GM12878 (cell line): ENCODE measurements around the gene ANHX. TPM values are rescaled to one million over a fixed set of nuclear protein-coding genes. Genes with fewer than 3 reads are reported as not detected.

ENCODE experiments used
- ATAC-seq: fragments of 200-7000 bp; cut with Tn5 transposase; 3 replicates; pipeline ENCODE4 v1.9.1; 2020; ENCODE audit warnings: mild to moderate bottlenecking, moderate library complexity
- BruUV-seq: library from RNA; stranded (reverse); fragments of 400-500 nt; replicated peaks from 2 replicates; lab custom pipeline; 2021; lab: Mats Ljungman, UMichigan
- CTCF ChIA-PET: fragments of 300-600 bp; sonication (Branson Sonifier 250); formaldehyde crosslinking; extraction: SDS; loops from one replicate; lab custom pipeline; 2021; ENCODE audit warnings: inconsistent platforms; lab: Yijun Ruan, JAX
- POLR2A ChIA-PET: fragments of 350-600 bp; formaldehyde crosslinking; extraction: SDS; loops from one replicate; lab custom pipeline; 2021; ENCODE audit warnings: inconsistent platforms; lab: Charles Lee
- RAD21 ChIA-PET: fragments of 300-600 bp; sonication (Branson Sonifier 250); formaldehyde crosslinking; loops from one replicate; lab custom pipeline; 2023; ENCODE audit warnings: antibody characterized with exemption; ENCODE audit not compliant: unreplicated experiment; lab: Charles Lee
- SMC1A ChIA-PET: fragments of 300-600 bp; sonication (Branson Sonifier 250); formaldehyde crosslinking; loops from one replicate; lab custom pipeline; 2023; ENCODE audit not compliant: unreplicated experiment, uncharacterized antibody; lab: Charles Lee
- DNase-seq: peaks from one replicate; pipeline ENCODE4 v3.0.0-alpha.2; 2011; ENCODE audit warnings: low read depth, low spot score
- FAIRE-seq: peaks from 3 replicates; lab custom pipeline; 2011; peaks lifted over from hg19 to GRCh38; lab: Jason Lieb, UNC
- H2AFZ ChIP-seq: 2 replicates; pipeline ENCODE4 v1.6.0; 2011; ENCODE audit warnings: low read depth, low read length, control low read depth; ENCODE audit not compliant: control insufficient read depth
- H3K27ac ChIP-seq: 2 replicates; pipeline ENCODE4 v1.5.1; 2011; ENCODE audit warnings: control low read depth; ENCODE audit not compliant: control insufficient read depth, insufficient read depth
- H3K27me3 ChIP-seq, 2 experiments: replicated peaks in 1 of 2; 2 replicates each; pipeline versions ENCODE4 v1.6.0 to v1.6.1; 2011; ENCODE audit warnings: low read length in 1 of 2; ENCODE audit not compliant: control insufficient read depth in 2 of 2, insufficient read depth in 2 of 2
- H3K36me3 ChIP-seq, 2 experiments: 2 replicates each; pipeline ENCODE4 v1.5.1; 2011; ENCODE audit warnings: low read length in 1 of 2; ENCODE audit not compliant: control insufficient read depth in 2 of 2, insufficient read depth in 2 of 2
- H3K4me1 ChIP-seq: 2 replicates; pipeline ENCODE4 v1.6.1; 2011; ENCODE audit warnings: mild to moderate bottlenecking, low read length, moderate library complexity, mixed read lengths; ENCODE audit not compliant: control insufficient read depth, insufficient read depth
- H3K4me2 ChIP-seq: 2 replicates; pipeline ENCODE4 v1.6.0; 2011; ENCODE audit warnings: control low read depth; ENCODE audit not compliant: control insufficient read depth, insufficient read depth
- H3K4me3 ChIP-seq: fragments of 200-600 bp; sonication (generic); 2 replicates; pipeline ENCODE4 v1.5.1; 2016
- H3K79me2 ChIP-seq: 2 replicates; pipeline ENCODE4 v1.6.0; 2011; ENCODE audit warnings: low read length; ENCODE audit not compliant: control insufficient read depth, insufficient read depth
- H3K9ac ChIP-seq: 2 replicates; pipeline ENCODE4 v1.8.0; 2011; ENCODE audit warnings: low read length, control low read depth, mixed read lengths; ENCODE audit not compliant: control insufficient read depth, insufficient read depth
- H3K9me3 ChIP-seq: replicated peaks from 3 replicates; pipeline ENCODE4 v1.5.1; 2011; ENCODE audit warnings: mild to moderate bottlenecking, low read length; ENCODE audit not compliant: control insufficient read depth, insufficient read depth
- H4K20me1 ChIP-seq: 2 replicates; pipeline ENCODE4 v1.6.0; 2011; ENCODE audit not compliant: control insufficient read depth, insufficient read depth
- BHLHE40 ChIP-seq, 2 experiments: fragments of 450-650 bp in 1 of 2; IDR thresholded peaks; 2 replicates each; pipeline ENCODE4 v1.6.1; 2011 to 2017; ENCODE audit warnings: low read depth in 2 of 2, borderline replicate concordance in 1 of 2, improper control_type of control experiment in 1 of 2, low read length in 1 of 2, mild to moderate bottlenecking in 1 of 2
- E4F1 ChIP-seq: fragments of 450-650 bp; IDR thresholded peaks from 2 replicates; pipeline ENCODE4 v1.6.1; 2018; ENCODE audit warnings: borderline replicate concordance, mild to moderate bottlenecking; ENCODE audit not compliant: partially characterized antibody
- ETV6 ChIP-seq, 2 experiments: fragments of 450-650 bp in 1 of 2; IDR thresholded peaks in 1 of 2; conservative IDR thresholded peaks in 1 of 2; 2 replicates each; pipeline ENCODE4 v1.6.1; 2014; ENCODE audit warnings: antibody characterized with exemption in 1 of 2, borderline replicate concordance in 1 of 2, low read depth in 1 of 2, mild to moderate bottlenecking in 1 of 2, moderate library complexity in 1 of 2
- FOS ChIP-seq: IDR thresholded peaks from 3 replicates; pipeline ENCODE4 v1.6.1; 2011; ENCODE audit warnings: borderline replicate concordance; ENCODE audit not compliant: insufficient read length; ENCODE audit errors: extremely low read depth
- HDAC2 ChIP-seq: fragments of 200-600 bp; sonication (generic); IDR thresholded peaks from 2 replicates; pipeline ENCODE4 v1.6.1; 2017
- HDGF ChIP-seq: fragments of 450-650 bp; IDR thresholded peaks from 2 replicates; pipeline ENCODE4 v1.6.1; 2016; ENCODE audit warnings: antibody characterized with exemption
- IRF4 ChIP-seq: IDR thresholded peaks from 2 replicates; pipeline ENCODE4 v1.6.1; 2011; ENCODE audit warnings: low read depth, low read length
- LARP7 ChIP-seq: fragments of 450-650 bp; IDR thresholded peaks from 2 replicates; pipeline ENCODE4 v1.6.1; 2017; ENCODE audit warnings: mild to moderate bottlenecking
- MYB ChIP-seq: fragments of 150-350 bp; IDR thresholded peaks from 2 replicates; pipeline ENCODE4 v1.6.1; 2014; ENCODE audit warnings: mild to moderate bottlenecking, low read depth, low read length, borderline replicate concordance
- NBN ChIP-seq: fragments of 450-650 bp; IDR thresholded peaks from 2 replicates; pipeline ENCODE4 v1.6.1; 2016
- PML ChIP-seq: IDR thresholded peaks from 2 replicates; pipeline ENCODE4 v1.6.1; 2012; ENCODE audit warnings: low read length, inconsistent platforms
- PRDM15 ChIP-seq: fragments of 450-650 bp; formaldehyde crosslinking; IDR thresholded peaks from 2 replicates; pipeline ENCODE4 v1.4.0; 2020; ENCODE audit warnings: mild to moderate bottlenecking, moderate library complexity
- RAD21 ChIP-seq: IDR thresholded peaks from 2 replicates; pipeline ENCODE4 v1.6.1; 2011; ENCODE audit warnings: mild to moderate bottlenecking, low read depth, low read length, moderate library complexity; ENCODE audit not compliant: insufficient read depth
- RBBP5 ChIP-seq: fragments of 200-600 bp; sonication (generic); conservative IDR thresholded peaks from 2 replicates; pipeline ENCODE4 v1.6.1; 2016
- RCOR1 ChIP-seq: conservative IDR thresholded peaks from 2 replicates; pipeline ENCODE4 v1.6.1; 2012; ENCODE audit warnings: low read depth, low read length, improper control_type of control experiment
- SP1 ChIP-seq: IDR thresholded peaks from one replicate; pipeline ENCODE4 v1.6.1; 2011; ENCODE audit warnings: low read depth, low read length
- STAT1 ChIP-seq: fragments of 450-650 bp; conservative IDR thresholded peaks from 2 replicates; pipeline ENCODE4 v1.6.1; 2014; ENCODE audit warnings: antibody characterized with exemption, mild to moderate bottlenecking
- TAF1 ChIP-seq: IDR thresholded peaks from 2 replicates; pipeline ENCODE4 v1.6.1; 2011; ENCODE audit warnings: mild to moderate bottlenecking, low read depth, low read length, borderline replicate concordance
- TARDBP ChIP-seq: IDR thresholded peaks from 2 replicates; pipeline ENCODE4 v1.6.1; 2016; ENCODE audit warnings: borderline replicate concordance
- ZBED1 ChIP-seq: IDR thresholded peaks from 2 replicates; pipeline ENCODE4 v1.6.1; 2016; ENCODE audit warnings: borderline replicate concordance
- WGBS: methylation state at CpG from one replicate; pipeline ENCODE4 v1.1.6; 2016; ENCODE audit warnings: low lambda C conversion rate; ENCODE audit not compliant: insufficient replicate concordance, insufficient coverage; ENCODE audit errors: missing lambda C conversion rate; 5-methylcytosine and 5-hydroxymethylcytosine counted together
- in situ Hi-C: fragments of 300-500 bp; cut with MboI; formaldehyde crosslinking; loops from 9 replicates; pipeline ENCODE4 v1.14.3; 2018; ENCODE audit warnings: mixed read lengths
- intact Hi-C: fragments of 100-400 bp; cut with micrococcal nuclease; formaldehyde crosslinking; loops from one replicate; pipeline ENCODE4 v1.14.2; 2022; ENCODE audit not compliant: unreplicated experiment
- polyA plus RNA-seq, 11 experiments: library from polyadenylated mRNA; depleted of rRNA in 4 of 11; unstranded in 6 of 11; stranded (reverse) in 5 of 11; fragments of >200 nt; fragmentation: Nextera tagmentation in 4 of 11; fragmentation: Illumina TruSeq in 1 of 11; extraction: Ambion mirVana in 4 of 11; extraction: Trizol in 1 of 11; gene quantifications; 1 replicate in 1 of 11; 2 replicates in 10 of 11; pipeline versions ENCODE4 v1.2.1 to v1.2.3, GENCODE V29; 2011 to 2016; ENCODE audit warnings: inconsistent platforms in 2 of 11, missing spikeins in 2 of 11, low read depth in 1 of 11
- total RNA-seq, 4 experiments: library from RNA; depleted of rRNA in 3 of 4; stranded (reverse); fragments of >200 nt in 3 of 4; fragmentation: Illumina TruSeq in 1 of 4; extraction: Trizol in 1 of 4; gene quantifications; 2 replicates each; pipeline versions ENCODE4 v1.2.1 to v1.2.3, GENCODE V29; 2013 to 2021

ANHX gene
- total and polyA plus RNA-seq, 10 of the 15 experiments (the other 5 are each of a cell fraction or from before 2014, with no cell fraction given) = not detected

GRCh38 chr12:133221241-133221640 lies 14.4 kb downstream of the ANHX start:
- TF ChIP-seq MYB (no peak), PRDM15 (CRISPR knock-in tag) (no peak), RBBP5 (no peak), RCOR1 (no peak), TARDBP (no peak), ETV6 (conservative IDR thresholded peaks at IDR 0.05 in 1 of 2, IDR thresholded peaks at IDR 0.05 in 1 of 2; ENCODE audit: borderline replicate concordance in 1 of 2, low read depth in 1 of 2) (no peak), BHLHE40 (IDR thresholded peaks at IDR 0.05; ENCODE audit: borderline replicate concordance in 1 of 2, low read depth in 2 of 2, low read length in 1 of 2) (no peak), STAT1 (no peak), E4F1 (no peak), LARP7 (no peak), RAD21 (no peak), IRF4 (no peak), HDAC2 (no peak), PML (no peak), SP1 (no peak), TAF1 (no peak), NBN (no peak), HDGF (no peak), FOS (no peak), ZBED1 (no peak)
- Histone ChIP-seq H3K27ac (no peak overlapping the region), H3K4me3 (no peak overlapping the region), H3K9me3 (peaks cover 3% of the 10 kb centered on the region; the same call in 2 of the 3 replicates), H2AFZ (no peak overlapping the region), H3K79me2 (no peaks in the 10 kb centered on the region), H3K36me3 (no peaks in the 10 kb centered on the region), H4K20me1 (no peaks in the 10 kb centered on the region), H3K4me1 (no peaks in the 10 kb centered on the region), H3K27me3 (no peaks in the 10 kb centered on the region), H3K9ac (no peak overlapping the region), H3K4me2 (no peak overlapping the region)
- in situ Hi-C loops = no loop called here
- ChIA-PET RAD21 (no interaction called here), POLR2A (no interaction called here), SMC1A (no interaction called here), CTCF (no interaction called here)
- ATAC-seq (no peak), DNase-seq (no peak), FAIRE-seq (no peak)
- 54% methylated on average over 16 of the region's 16 CpGs for WGBS
- no TSS peak for BruUV-seq
- intact Hi-C loops = no loop called here
